GM23338 (cell line): Measurements from ENCODE around the gene TMEM229B. TPM values are rescaled to one million over a fixed set of nuclear protein-coding genes. Genes with fewer than 3 reads are reported as not detected.

Experiments used
- ATAC-seq: fragments of 200-7000 bp; cut with Tn5 transposase; 3 replicates; pipeline ENCODE4 v1.9.1; 2020
- DNase-seq: peaks from one replicate; pipeline ENCODE4 v3.0.0-alpha.2; 2015; ENCODE audit warnings: low spot score
- H2AFZ ChIP-seq: fragments of 200-600 bp; sonication (generic); 2 replicates; pipeline ENCODE4 v1.8.0; 2016; ENCODE audit warnings: antibody characterized with exemption, mild to moderate bottlenecking, moderate library complexity
- H3F3A ChIP-seq: fragments of 200-600 bp; sonication (generic); replicated peaks from 2 replicates; pipeline ENCODE4 v1.8.0; 2017; ENCODE audit warnings: antibody characterized with exemption, mixed run types, low read depth
- H3K27ac ChIP-seq: fragments of 200-600 bp; sonication (generic); 2 replicates; pipeline ENCODE4 v1.6.1; 2016; ENCODE audit warnings: low read depth
- H3K27me3 ChIP-seq: fragments of 200-600 bp; sonication (generic); 2 replicates; pipeline ENCODE4 v1.8.0; 2016; ENCODE audit warnings: mild to moderate bottlenecking, mixed run types, moderate library complexity; ENCODE audit not compliant: insufficient read depth
- H3K36me3 ChIP-seq: fragments of 200-600 bp; sonication (generic); 2 replicates; pipeline ENCODE4 v1.8.0; 2016; ENCODE audit warnings: mild to moderate bottlenecking; ENCODE audit not compliant: insufficient read depth
- H3K4me1 ChIP-seq: fragments of 200-600 bp; sonication (generic); 2 replicates; pipeline ENCODE4 v1.8.0; 2016; ENCODE audit warnings: mild to moderate bottlenecking, moderate library complexity; ENCODE audit not compliant: insufficient read depth
- H3K4me2 ChIP-seq: fragments of 200-600 bp; sonication (generic); 2 replicates; pipeline ENCODE4 v1.7.1; 2017; ENCODE audit warnings: mixed run types
- H3K4me3 ChIP-seq: fragments of 200-600 bp; sonication (generic); 2 replicates; pipeline ENCODE4 v1.6.1; 2016; ENCODE audit warnings: mixed run types
- H3K79me2 ChIP-seq: fragments of 200-600 bp; sonication (generic); replicated peaks from 2 replicates; pipeline ENCODE4 v1.8.0; 2017; ENCODE audit warnings: mild to moderate bottlenecking; ENCODE audit not compliant: insufficient read depth
- H3K9me2 ChIP-seq: fragments of 200-600 bp; sonication (generic); 2 replicates; pipeline ENCODE4 v1.8.0; 2017; ENCODE audit not compliant: insufficient read depth
- H4K20me1 ChIP-seq: fragments of 200-600 bp; sonication (generic); replicated peaks from 2 replicates; pipeline ENCODE4 v1.8.0; 2017; ENCODE audit warnings: mild to moderate bottlenecking; ENCODE audit not compliant: insufficient read depth
- H3K27ac Mint-ChIP-seq: 2 replicates; pipeline ENCODE4 v1.8.0; 2020; ENCODE audit warnings: inconsistent platforms, mild to moderate bottlenecking, moderate library complexity, mixed read lengths
- H3K27me3 Mint-ChIP-seq: 3 replicates; pipeline ENCODE4 v1.8.0; 2022; ENCODE audit warnings: low read depth, mild to moderate bottlenecking, moderate library complexity, mixed read lengths, inconsistent platforms; ENCODE audit not compliant: insufficient read depth, poor library complexity
- H3K36me3 Mint-ChIP-seq: 3 replicates; pipeline ENCODE4 v1.8.0; 2021; ENCODE audit warnings: low read depth, mild to moderate bottlenecking, inconsistent platforms, moderate library complexity, mixed read lengths
- H3K4me1 Mint-ChIP-seq: 3 replicates; pipeline ENCODE4 v1.8.0; 2020; ENCODE audit warnings: mild to moderate bottlenecking, inconsistent platforms, mixed read lengths
- H3K4me3 Mint-ChIP-seq: 3 replicates; pipeline ENCODE4 v1.8.0; 2021; ENCODE audit warnings: moderate library complexity, mild to moderate bottlenecking, inconsistent platforms, mixed read lengths
- H3K9me3 Mint-ChIP-seq: 3 replicates; pipeline ENCODE4 v1.8.0; 2020; ENCODE audit warnings: moderate library complexity, mild to moderate bottlenecking, inconsistent platforms, mixed read lengths
- CTCF ChIP-seq, 2 experiments: fragments of 200-600 bp in 1 of 2; sonication (generic) in 1 of 2; conservative IDR thresholded peaks; 2 replicates each; pipeline versions ENCODE4 v1.5.1 to v1.6.1; 2016 to 2017; ENCODE audit warnings: antibody characterized with exemption in 2 of 2, low read depth in 2 of 2, mild to moderate bottlenecking in 2 of 2, moderate library complexity in 1 of 2
- EZH2 ChIP-seq: fragments of 200-600 bp; sonication (generic); IDR thresholded peaks from one replicate; pipeline ENCODE4 v1.8.0; 2017; ENCODE audit warnings: antibody characterized with exemption, mild to moderate bottlenecking, low read depth; ENCODE audit not compliant: unreplicated experiment
- JUNB ChIP-seq: IDR thresholded peaks from one replicate; pipeline ENCODE4 v1.6.1; 2016; ENCODE audit warnings: antibody characterized with exemption; ENCODE audit not compliant: unreplicated experiment
- NANOG ChIP-seq: IDR thresholded peaks from 2 replicates; pipeline ENCODE4 v1.6.1; 2016; ENCODE audit warnings: antibody characterized with exemption, borderline replicate concordance
- REST ChIP-seq: IDR thresholded peaks from one replicate; pipeline ENCODE4 v1.6.1; 2018; ENCODE audit warnings: antibody characterized with exemption; ENCODE audit not compliant: unreplicated experiment
- ZNF114 ChIP-seq: fragments of 250-450 bp; sonication (Bioruptor Pico); IDR thresholded peaks from 2 replicates; pipeline ENCODE4 v1.5.0; 2020; ENCODE audit warnings: mild to moderate bottlenecking, moderate library complexity
- ZNF331 ChIP-seq: fragments of 250-450 bp; sonication (Bioruptor Pico); IDR thresholded peaks from 2 replicates; pipeline ENCODE4 v1.5.0; 2020; ENCODE audit warnings: low read depth, mild to moderate bottlenecking, moderate library complexity
- ZNF462 ChIP-seq: fragments of 250-450 bp; sonication (Bioruptor Pico); IDR thresholded peaks from 2 replicates; pipeline ENCODE4 v1.5.0; 2020; ENCODE audit warnings: mild to moderate bottlenecking, moderate library complexity
- polyA plus RNA-seq: library from polyadenylated mRNA; unstranded; fragments of >200 nt; fragmentation: Nextera tagmentation; extraction: Ambion mirVana; gene quantifications from 2 replicates; pipeline ENCODE4 v1.2.1, GENCODE V29; 2016
- total RNA-seq: library from RNA; depleted of rRNA; stranded (reverse); fragments of >200 nt; shearing (Covaris generic); gene quantifications from 2 replicates; pipeline ENCODE4 v1.2.3, GENCODE V29; 2014

Gene TMEM229B
- total and polyA plus RNA-seq, 2 experiments from 2014 or later, result 0.42 to 2.4 TPM

- no peak for TF ChIP-seq ZNF462
- TF ChIP-seq ZNF114 (CRISPR knock-in tag), result no peak
- no peak for TF ChIP-seq CTCF (conservative IDR thresholded peaks at IDR 0.05; ENCODE audit: low read depth in 2 of 2)
Measured at GRCh38 chr14:67491741-67492507, 3.4 kb upstream of the TMEM229B start (continued).

GRCh38 chr14:67491285-67491684 lies 2.8 kb upstream of the TMEM229B start:
- H3K27ac Mint-ChIP-seq, result no peak overlapping the region
- peaks cover 20% of the 10 kb centered on the region for H3K4me1 Mint-ChIP-seq
- H3K9me3 Mint-ChIP-seq, result peaks cover 26% of the 10 kb centered on the region
- no peaks in the 10 kb centered on the region for H3K79me2 ChIP-seq
- H3K4me2 ChIP-seq, result peak overlapping the region; percentile 63
- H3K4me3 Mint-ChIP-seq, result no peak overlapping the region
- peaks cover 17% of the 10 kb centered on the region for H3K36me3 Mint-ChIP-seq
- H3K27ac ChIP-seq, result no peak overlapping the region
- no peaks in the 10 kb centered on the region for H3F3A ChIP-seq
- peak; percentile 58 for ATAC-seq
- H3K36me3 ChIP-seq, result no peaks in the 10 kb centered on the region; the same call in 1 of the 2 replicates
- H3K4me3 ChIP-seq, result no peak overlapping the region
- H3K27me3 Mint-ChIP-seq, result peaks cover 15% of the 10 kb centered on the region
- peaks cover 17% of the 10 kb centered on the region for H3K4me1 ChIP-seq
- H4K20me1 ChIP-seq, result no peaks in the 10 kb centered on the region
- no peaks in the 10 kb centered on the region for H3K27me3 ChIP-seq
- H2AFZ ChIP-seq, result peak overlapping the region; percentile 14; the same call in 1 of the 2 replicates
- H3K9me2 ChIP-seq, result no peaks in the 10 kb centered on the region
- DNase-seq, result peak; percentile 38
- TF ChIP-seq REST (no peak), EZH2 (no peak), NANOG (no peak), CTCF (conservative IDR thresholded peaks at IDR 0.05; ENCODE audit: low read depth in 2 of 2) (no peak), ZNF331 (CRISPR knock-in tag) (no peak), ZNF114 (CRISPR knock-in tag) (no peak), JUNB (no peak)
